Activated T-helper 2 cell treated with anti-CD3 and anti-CD28 coated beads, Interferon-gamma antibody, Interleukin-2, Interleukin-4, amounts not matched to agents 10 μg/mL and 5 μg/mL and 100 μg/mL, durations not matched to agents 14 hours and 24 hours and 36 hours (primary cell): Measurements from ENCODE around the gene ARIH2. TPM values are rescaled to one million over a fixed set of nuclear protein-coding genes. Genes with fewer than 3 reads are reported as not detected.

Experiments
- DNase-seq: peaks from one replicate; pipeline ENCODE4 v3.0.0; 2021; ENCODE audit warnings: low spot score
- H3K27ac Mint-ChIP-seq: one replicate; pipeline ENCODE4 v1.8.0; 2021; ENCODE audit warnings: mixed read lengths
- H3K27me3 Mint-ChIP-seq: one replicate; pipeline ENCODE4 v1.8.0; 2021; ENCODE audit warnings: low read depth, mixed read lengths
- H3K36me3 Mint-ChIP-seq: one replicate; pipeline ENCODE4 v1.8.0; 2021; ENCODE audit warnings: low read depth, mixed read lengths
- H3K4me1 Mint-ChIP-seq: one replicate; pipeline ENCODE4 v1.8.0; 2021; ENCODE audit warnings: low read depth, mixed read lengths
- H3K4me3 Mint-ChIP-seq: one replicate; pipeline ENCODE4 v1.8.0; 2021; ENCODE audit warnings: low read depth, mild to moderate bottlenecking, moderate library complexity, mixed read lengths
- H3K9me3 Mint-ChIP-seq: one replicate; pipeline ENCODE4 v1.8.0; 2021; ENCODE audit warnings: mixed read lengths
- intact Hi-C: fragments of 100-400 bp; cut with micrococcal nuclease; formaldehyde crosslinking; loops from one replicate; pipeline ENCODE4 v1.15.1; 2023
- total RNA-seq: library from RNA; stranded (reverse); gene quantifications from 2 replicates; pipeline ENCODE4 v1.2.3, GENCODE V29; 2022

The ARIH2 gene
- total RNA-seq: 156 and 163 TPM in 2 replicates

DNA sequence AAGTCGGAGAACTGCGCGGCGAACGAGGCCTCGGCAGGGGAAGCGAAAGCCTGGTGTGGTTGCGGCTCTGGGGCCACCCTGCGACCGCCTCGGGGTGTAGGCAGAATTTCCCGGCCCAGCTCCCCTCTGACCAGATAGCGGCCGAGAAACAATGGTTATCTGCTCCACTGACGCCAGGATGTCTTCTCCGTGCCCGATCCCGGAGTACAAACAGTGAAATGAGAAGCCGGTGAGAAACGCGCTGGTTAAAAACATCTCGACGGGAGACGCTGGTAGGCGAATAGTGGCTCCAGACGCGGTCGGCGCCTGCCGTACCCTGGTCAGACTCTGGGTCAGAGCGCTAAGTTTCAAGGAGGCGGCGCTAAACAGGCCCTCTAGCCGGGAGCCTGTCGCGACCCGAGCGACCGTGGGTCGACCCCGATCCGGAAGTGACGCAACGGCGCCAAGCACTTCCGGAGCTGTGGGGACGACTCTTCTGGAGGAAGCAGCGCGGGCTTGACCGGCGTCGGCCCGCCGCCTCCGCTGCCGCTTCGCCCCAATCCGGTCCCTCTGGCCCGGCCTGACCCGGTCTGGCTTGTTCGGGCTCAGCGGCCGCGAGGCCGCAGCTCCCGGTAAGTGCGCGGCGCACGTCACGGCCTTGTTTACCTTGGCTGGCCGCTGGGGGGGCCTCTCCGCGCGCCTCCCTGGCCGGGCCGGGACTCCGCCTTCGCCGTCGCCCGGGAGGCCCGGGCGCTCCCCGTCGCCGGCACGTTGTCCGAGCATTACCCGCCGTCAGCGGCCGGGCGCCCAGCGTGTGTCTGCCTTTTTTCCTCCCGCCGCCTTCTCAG is at the start of gene ARIH2:
Gene ARIH2 (plus strand): TSS at position 455 of the 827 bp plus-strand sequence. CDS start 8,717 bp downstream, outside the sequence.
- no peaks in the 10 kb centered on the region for H3K27me3 Mint-ChIP-seq
- H3K27ac Mint-ChIP-seq: peak within 1 kb of the TSS; percentile 98
- no peaks in the 10 kb centered on the region for H3K9me3 Mint-ChIP-seq
- peaks cover 23% of the 10 kb centered on the region for H3K4me1 Mint-ChIP-seq
- H3K4me3 Mint-ChIP-seq: peak within 1 kb of the TSS; percentile 90
- intact Hi-C loops: loop anchor here (1.0 to 5.0 kb wide), 6 partner anchors 10 to 256 kb away; partner anchors contain the start of genes CELSR3 and IP6K2
- peaks cover 17% of the 10 kb centered on the region for H3K36me3 Mint-ChIP-seq
- DNase-seq: peak; percentile 85

DNA sequence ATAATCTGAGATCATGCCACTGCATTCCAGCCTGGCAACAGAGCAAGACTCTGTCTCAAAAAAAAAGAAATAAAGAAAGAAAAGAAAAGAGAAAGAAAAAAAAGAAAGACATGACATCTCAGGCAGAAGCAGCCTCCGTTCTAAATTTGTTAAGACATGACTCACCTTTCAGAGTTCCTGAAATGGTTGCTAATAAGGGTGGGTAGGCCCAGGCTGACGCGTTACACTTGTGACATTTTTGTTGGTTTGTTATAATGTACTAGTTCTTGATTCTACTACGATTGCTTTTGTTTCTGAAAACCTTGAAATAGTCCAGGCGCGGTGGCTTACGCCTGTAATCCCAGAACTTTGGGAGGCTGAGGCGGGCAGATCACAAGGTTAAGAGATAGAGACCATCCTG is 41.0 kb upstream of the ARIH2 start:
- H3K36me3 Mint-ChIP-seq: peaks cover 9% of the 10 kb centered on the region
- no peak overlapping the region for H3K4me3 Mint-ChIP-seq
- no peaks in the 10 kb centered on the region for H3K4me1 Mint-ChIP-seq
- H3K27me3 Mint-ChIP-seq: no peaks in the 10 kb centered on the region
- no peak for DNase-seq
- no peak overlapping the region for H3K27ac Mint-ChIP-seq
- no peaks in the 10 kb centered on the region for H3K9me3 Mint-ChIP-seq
- intact Hi-C loops: no loop called here

DNA sequence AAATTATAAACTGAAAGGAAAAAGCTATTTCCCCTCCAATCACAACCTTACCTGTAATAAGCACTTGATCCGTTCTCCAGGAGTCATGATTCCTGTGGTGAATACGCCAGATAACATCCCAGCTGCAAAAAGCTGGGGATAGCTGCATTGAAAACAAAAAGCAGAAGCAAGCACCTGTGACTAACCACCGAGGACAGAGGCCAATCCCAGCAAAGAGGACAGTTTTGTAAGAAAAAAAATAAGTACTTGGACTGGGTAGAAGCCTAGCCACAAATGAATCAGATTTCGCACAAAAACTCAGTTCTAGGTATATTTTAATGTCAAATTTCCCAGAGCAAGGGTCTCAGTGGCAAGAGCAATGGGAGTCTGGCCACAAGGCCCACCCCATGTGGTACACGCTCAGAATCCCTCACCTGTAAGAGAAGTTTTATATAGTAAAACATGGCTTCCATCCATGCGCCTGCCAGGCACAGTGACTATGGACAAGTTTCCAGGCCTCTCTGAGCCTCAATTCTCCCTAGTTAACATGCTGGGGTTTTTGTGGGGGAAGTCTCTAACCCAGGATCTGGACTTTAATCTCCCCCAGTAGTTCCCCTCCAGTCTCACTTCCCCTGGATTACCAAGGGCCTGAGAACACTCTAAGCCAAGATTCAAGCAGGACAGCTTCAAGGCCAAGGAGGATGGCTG is 39.2 kb upstream of the ARIH2 start:
- peaks cover 13% of the 10 kb centered on the region for H3K36me3 Mint-ChIP-seq
- H3K9me3 Mint-ChIP-seq: no peaks in the 10 kb centered on the region
- H3K4me1 Mint-ChIP-seq: no peaks in the 10 kb centered on the region
- H3K27me3 Mint-ChIP-seq: no peaks in the 10 kb centered on the region
- no peak overlapping the region for H3K27ac Mint-ChIP-seq
- intact Hi-C loops: no loop called here
- H3K4me3 Mint-ChIP-seq: no peak overlapping the region
- no peak for DNase-seq

DNA sequence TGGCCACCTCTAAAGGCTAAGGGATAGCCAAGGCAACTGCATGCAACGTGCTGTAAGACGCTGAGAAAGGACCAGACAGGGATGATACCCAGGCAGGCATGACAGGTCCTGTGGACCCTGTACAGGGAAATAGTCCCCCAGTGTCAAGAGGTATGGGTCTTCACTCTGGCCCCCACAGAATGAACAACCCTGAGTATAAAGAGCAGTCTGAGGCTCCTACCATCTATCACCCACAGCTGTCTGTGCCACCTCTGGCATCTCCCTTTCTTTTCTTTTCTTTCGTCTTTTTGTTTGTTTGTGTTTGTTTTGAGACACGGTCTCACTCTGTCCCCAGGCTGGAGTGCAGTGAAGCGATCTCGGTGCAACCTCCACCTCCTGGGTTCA is 38.7 kb upstream of the ARIH2 start:
- Mint-ChIP-seq H3K27ac (no peak overlapping the region), H3K27me3 (no peaks in the 10 kb centered on the region), H3K36me3 (peaks cover 18% of the 10 kb centered on the region), H3K4me1 (no peaks in the 10 kb centered on the region), H3K9me3 (no peaks in the 10 kb centered on the region), H3K4me3 (no peak overlapping the region)
- intact Hi-C loops: no loop called here
- no peak for DNase-seq

DNA sequence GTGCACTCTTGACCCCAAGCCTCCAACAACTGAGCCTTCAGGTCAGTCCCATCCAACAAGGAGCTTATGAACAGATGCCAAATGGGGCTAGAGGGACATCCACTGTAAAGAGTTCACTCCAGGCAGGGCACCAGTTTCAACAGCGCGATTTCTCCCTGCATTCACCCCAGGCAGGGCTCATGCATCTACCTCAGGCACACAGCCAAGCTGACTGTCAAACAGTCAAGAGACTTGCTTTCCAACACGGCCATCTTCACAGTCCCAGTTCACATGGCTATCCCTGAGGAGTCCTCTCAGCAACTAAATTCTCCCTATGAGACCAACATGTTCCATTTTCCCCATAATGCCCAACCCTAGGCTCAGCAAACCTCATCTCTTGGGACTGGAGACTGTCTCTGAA is 37.6 kb upstream of the ARIH2 start:
- Mint-ChIP-seq H3K4me1 (no peaks in the 10 kb centered on the region), H3K27me3 (no peaks in the 10 kb centered on the region), H3K9me3 (no peaks in the 10 kb centered on the region), H3K4me3 (no peak overlapping the region), H3K36me3 (peaks cover 18% of the 10 kb centered on the region), H3K27ac (no peak overlapping the region)
- DNase-seq: no peak
- intact Hi-C loops: no loop called here

DNA sequence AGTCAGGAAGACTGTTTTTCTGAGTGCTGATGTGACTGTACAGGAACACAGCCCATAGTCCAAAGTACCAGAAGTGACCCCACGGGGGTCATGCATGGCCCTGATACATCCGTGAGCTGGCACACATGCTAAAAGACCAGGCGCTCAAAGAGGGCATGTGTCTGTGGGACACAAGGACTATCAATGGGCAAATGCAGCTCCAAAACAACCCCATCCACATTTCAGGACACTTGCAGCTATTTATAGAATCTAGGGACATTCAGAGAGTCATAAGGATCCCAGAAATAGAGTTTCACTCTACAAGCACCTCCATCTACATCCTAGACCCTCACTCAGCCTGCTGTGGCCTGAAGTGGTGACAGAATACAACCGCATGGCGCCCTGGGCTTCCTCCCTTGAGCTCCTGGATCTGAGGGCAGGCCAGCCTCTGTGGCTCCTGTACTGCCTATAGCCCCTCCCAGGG is 37.0 kb upstream of the ARIH2 start:
- peaks cover 18% of the 10 kb centered on the region for H3K36me3 Mint-ChIP-seq
- no peak for DNase-seq
- peaks cover under 1% of the 10 kb centered on the region for H3K4me1 Mint-ChIP-seq
- H3K9me3 Mint-ChIP-seq: no peaks in the 10 kb centered on the region
- H3K4me3 Mint-ChIP-seq: no peak overlapping the region
- H3K27me3 Mint-ChIP-seq: no peaks in the 10 kb centered on the region
- intact Hi-C loops: no loop called here
- no peak overlapping the region for H3K27ac Mint-ChIP-seq

DNA sequence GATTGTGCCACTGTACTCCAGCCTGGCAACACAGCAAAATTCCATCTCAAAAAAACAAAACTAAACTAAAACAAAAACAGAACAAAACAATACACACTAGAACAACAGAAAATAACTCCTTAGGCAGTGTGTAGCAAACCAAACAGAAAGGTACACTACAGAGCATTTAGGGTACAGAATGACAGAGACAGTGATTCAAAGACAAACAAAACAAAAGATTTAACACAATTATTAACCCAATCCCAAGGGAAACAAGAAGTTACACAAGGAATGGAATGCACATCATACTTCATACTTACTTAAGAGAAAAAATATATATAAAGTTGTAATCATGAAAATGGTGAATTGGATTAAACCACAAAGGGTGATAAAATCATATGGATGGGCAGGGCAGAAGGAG is 32.9 kb upstream of the ARIH2 start:
- Mint-ChIP-seq H3K27ac (no peak overlapping the region), H3K27me3 (no peaks in the 10 kb centered on the region), H3K4me1 (peaks cover 2% of the 10 kb centered on the region), H3K36me3 (peaks cover 18% of the 10 kb centered on the region), H3K9me3 (no peaks in the 10 kb centered on the region), H3K4me3 (no peak overlapping the region)
- intact Hi-C loops: no loop called here
- DNase-seq: no peak

DNA sequence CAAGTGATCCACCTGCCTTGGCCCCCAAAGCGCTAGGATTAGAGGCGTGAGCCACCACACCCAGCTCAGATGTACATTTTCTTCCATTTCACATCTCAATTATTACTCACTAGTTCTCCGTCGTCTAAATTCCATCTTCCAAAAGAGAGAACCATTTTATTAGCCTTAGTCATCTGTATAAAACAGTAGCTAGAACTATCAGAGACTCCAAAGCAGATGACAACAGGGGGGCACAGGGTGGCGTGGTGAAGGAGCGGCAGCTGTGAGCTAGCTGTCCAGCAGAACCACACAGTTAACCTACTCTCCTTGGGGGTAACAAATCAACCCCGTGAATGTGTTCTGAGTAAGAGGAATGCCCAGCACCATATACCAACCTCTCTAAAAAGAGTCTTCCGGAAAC is 27.0 kb upstream of the ARIH2 start:
- Mint-ChIP-seq H3K4me1 (peaks cover 6% of the 10 kb centered on the region), H3K36me3 (peaks cover 10% of the 10 kb centered on the region), H3K9me3 (no peaks in the 10 kb centered on the region), H3K4me3 (no peak overlapping the region), H3K27me3 (no peaks in the 10 kb centered on the region), H3K27ac (no peak overlapping the region)
- intact Hi-C loops: no loop called here
- DNase-seq: no peak

DNA sequence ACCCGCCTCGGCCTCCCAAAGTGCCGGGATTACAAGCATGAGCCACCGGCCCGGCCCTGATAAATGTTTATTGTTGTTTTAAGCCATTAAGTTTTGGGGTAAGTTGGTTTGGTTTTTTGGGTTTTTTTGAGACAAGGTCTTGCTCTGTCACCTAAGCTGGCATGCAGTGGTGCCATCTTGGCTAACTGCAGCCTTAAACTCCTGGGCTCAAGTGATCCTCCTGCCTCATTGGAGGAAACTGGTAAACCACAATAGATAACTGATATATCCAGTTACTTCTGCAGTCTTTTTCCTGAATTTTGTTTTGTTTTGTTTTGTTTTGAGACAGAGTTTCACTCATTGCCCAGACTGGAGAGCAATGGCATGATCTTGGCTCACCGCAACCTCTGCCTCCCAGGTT is 24.1 kb upstream of the ARIH2 start:
- no peaks in the 10 kb centered on the region for H3K9me3 Mint-ChIP-seq
- H3K36me3 Mint-ChIP-seq: peaks cover 10% of the 10 kb centered on the region
- no peak overlapping the region for H3K4me3 Mint-ChIP-seq
- no peak overlapping the region for H3K27ac Mint-ChIP-seq
- no peak for DNase-seq
- no peaks in the 10 kb centered on the region for H3K27me3 Mint-ChIP-seq
- H3K4me1 Mint-ChIP-seq: peaks cover 24% of the 10 kb centered on the region
- intact Hi-C loops: no loop called here

DNA sequence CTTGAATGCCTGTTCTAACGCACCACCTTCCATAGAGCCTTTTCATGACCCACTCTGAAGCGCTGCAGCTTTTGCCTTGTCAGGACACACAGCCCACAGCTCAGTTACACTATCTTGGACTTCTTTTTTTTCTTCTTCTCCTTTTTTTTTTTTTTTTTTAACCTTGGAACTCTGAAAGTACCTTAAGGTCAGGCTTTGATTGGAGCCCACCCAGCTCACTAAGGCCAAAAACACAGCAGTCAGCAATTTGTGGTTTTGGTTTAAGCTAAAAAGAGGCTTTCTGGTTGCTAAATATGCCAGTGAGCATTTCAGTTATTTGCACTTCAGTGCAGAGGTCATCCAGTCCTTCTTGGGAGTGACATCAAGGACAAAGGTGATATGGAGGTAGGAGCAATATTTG is 21.7 kb upstream of the ARIH2 start:
- H3K4me3 Mint-ChIP-seq: no peak overlapping the region
- H3K4me1 Mint-ChIP-seq: peaks cover 27% of the 10 kb centered on the region

DNA sequence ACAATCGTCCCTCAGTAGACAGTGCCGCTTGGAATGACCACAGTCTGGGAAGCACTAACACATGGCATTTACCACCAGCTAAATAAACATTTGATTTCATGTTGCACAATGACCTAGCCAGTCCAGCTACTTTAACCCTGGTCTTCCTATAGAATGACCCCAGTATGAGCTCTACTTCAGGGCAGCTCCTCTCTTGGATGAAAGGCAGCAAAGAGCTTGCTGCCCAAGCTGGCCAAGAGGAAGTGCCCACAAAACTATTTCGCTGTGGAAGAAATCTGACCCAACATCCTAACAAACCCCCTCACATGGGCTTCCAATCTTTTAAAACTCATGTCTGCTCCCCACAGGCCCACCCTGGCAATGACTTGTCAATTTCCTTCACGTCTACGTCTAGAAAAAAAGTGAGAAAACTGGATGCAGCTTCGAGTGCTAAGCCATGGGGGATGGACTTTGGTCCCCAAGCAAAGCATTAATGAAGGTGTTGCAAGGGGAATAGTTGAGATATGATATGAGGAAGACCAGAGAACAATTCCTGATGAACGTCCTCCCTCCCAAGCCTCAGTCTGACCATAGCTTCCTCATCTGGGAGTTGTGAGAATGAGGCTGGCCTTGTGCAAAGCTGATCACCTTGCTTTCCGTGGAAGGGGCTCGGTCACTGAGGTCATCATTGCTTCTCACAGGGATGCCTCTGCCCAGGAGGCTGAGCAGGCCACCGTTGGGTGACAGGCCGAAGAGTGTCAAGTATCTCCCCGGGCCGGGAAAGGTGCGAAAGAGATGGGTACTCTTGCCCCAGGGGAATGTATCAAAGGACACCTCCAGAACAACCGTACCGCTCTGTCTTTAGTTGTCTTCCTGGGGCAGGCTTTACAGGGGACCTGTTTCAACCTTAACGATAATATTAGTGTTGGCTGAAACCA is 20.9 kb upstream of the ARIH2 start:
- no peaks in the 10 kb centered on the region for H3K9me3 Mint-ChIP-seq
- peaks cover 27% of the 10 kb centered on the region for H3K4me1 Mint-ChIP-seq
- H3K36me3 Mint-ChIP-seq: peaks cover 5% of the 10 kb centered on the region
- H3K27ac Mint-ChIP-seq: peak overlapping the region; percentile 94
- intact Hi-C loops: loop anchor here (5.0 kb wide), 1 partner anchor 50 kb away; the partner anchor contains the start of gene PRKAR2A
- H3K4me3 Mint-ChIP-seq: peak overlapping the region; percentile 90
- no peak for DNase-seq
- H3K27me3 Mint-ChIP-seq: no peaks in the 10 kb centered on the region

More for the DNA sequence above, 21.7 kb upstream of the ARIH2 start:
- DNase-seq: no peak
- Mint-ChIP-seq H3K27me3 (no peaks in the 10 kb centered on the region), H3K27ac (no peak overlapping the region), H3K36me3 (peaks cover 5% of the 10 kb centered on the region), H3K9me3 (no peaks in the 10 kb centered on the region)
- intact Hi-C loops: loop anchor here (5.0 kb wide), 1 partner anchor 50 kb away; the partner anchor contains the start of gene PRKAR2A
